ENCODE measurements around the gene SMARCA5. TPM values are rescaled to one million over a fixed set of nuclear protein-coding genes. Genes with fewer than 3 reads are reported as not detected.

Gene SMARCA5
- total RNA-seq, 4 donors from 2014 or later, result 12.3 to 44.1 (median 29.8) TPM

DNA sequence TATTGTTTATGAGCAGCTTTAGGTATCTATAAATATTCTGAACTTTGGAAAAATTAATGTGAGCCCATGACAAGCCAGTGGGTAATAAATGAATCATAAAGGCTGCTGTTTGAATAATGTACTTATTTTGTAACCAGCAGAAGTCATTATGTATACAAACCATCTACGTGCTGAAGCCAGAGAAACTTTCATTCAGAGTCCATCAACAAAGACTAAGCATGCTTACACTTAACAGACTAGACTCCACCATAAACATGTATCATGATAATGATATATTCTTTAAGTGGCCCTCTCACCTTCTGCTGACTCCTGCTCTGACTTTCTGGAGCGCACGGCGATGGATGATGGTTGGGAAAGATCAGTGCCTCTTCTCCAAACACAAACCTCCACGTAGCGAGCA lies 72.0 kb downstream of the SMARCA5 start:
- H3K36me3 ChIP-seq, result no peaks in the 10 kb centered on the region
- DNase-seq, result no peak
- intact Hi-C loops (cut with DNase I; ENCODE audit: low total_unique reads) (no loop called here), in situ Hi-C loops (cut with MboI; ENCODE audit: low pct_ligation_motif_present in 1 of 4, low pct_unique_long_range_greater_than_20kb in 1 of 4, low sequenced_read_pairs in 3 of 4) (no loop called here)
- H3K4me3 ChIP-seq, result no peak overlapping the region
- H3K9me3 ChIP-seq, result peaks cover 2 to 6% of the 10 kb centered on the region in 2 donors
- no peak overlapping the region for H3K27ac ChIP-seq
- H3K27me3 ChIP-seq, result no peaks in the 10 kb centered on the region
- WGBS, 2 donors (ENCODE audit: low coverage in 1 of 2), result 79 to 82% methylated on average over 3 to 6 of the region's 6 CpGs
- TF ChIP-seq EP300 (IDR thresholded peaks at IDR 0.05; ENCODE audit: low read depth), result no peak
- no peak for TF ChIP-seq POLR2AphosphoS5 (IDR thresholded peaks at IDR 0.05)
- TF ChIP-seq POLR2A (IDR thresholded peaks at IDR 0.05), result no peak
- TF ChIP-seq, protein P1, sequence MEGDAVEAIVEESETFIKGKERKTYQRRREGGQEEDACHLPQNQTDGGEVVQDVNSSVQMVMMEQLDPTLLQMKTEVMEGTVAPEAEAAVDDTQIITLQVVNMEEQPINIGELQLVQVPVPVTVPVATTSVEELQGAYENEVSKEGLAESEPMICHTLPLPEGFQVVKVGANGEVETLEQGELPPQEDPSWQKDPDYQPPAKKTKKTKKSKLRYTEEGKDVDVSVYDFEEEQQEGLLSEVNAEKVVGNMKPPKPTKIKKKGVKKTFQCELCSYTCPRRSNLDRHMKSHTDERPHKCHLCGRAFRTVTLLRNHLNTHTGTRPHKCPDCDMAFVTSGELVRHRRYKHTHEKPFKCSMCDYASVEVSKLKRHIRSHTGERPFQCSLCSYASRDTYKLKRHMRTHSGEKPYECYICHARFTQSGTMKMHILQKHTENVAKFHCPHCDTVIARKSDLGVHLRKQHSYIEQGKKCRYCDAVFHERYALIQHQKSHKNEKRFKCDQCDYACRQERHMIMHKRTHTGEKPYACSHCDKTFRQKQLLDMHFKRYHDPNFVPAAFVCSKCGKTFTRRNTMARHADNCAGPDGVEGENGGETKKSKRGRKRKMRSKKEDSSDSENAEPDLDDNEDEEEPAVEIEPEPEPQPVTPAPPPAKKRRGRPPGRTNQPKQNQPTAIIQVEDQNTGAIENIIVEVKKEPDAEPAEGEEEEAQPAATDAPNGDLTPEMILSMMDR (IDR thresholded peaks at IDR 0.05), result no peak
- H3K4me1 ChIP-seq, result no peaks in the 10 kb centered on the region

DNA sequence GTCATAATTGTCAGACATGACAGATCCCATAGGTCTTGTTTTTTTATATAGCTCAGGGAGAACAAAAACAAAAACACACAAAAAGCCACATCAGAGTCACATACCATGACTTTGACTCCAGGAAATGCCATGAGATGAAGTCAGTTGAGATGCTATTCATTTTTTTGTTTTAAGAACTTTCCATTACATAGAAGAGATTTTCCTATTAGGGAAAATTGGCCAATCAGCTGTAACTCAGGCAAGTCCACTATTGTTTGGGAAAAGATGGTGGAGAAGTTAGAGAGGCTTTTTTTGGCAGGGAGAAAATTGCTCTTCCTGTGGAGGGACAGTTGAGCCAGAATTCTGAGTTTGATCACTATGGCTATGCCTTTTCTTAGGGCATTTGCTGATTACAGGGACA lies 72.6 kb downstream of the SMARCA5 start:
- Histone ChIP-seq H3K4me3 (no peak overlapping the region), H3K9me3 (peaks cover 2 to 6% of the 10 kb centered on the region in 2 donors), H3K36me3 (no peaks in the 10 kb centered on the region), H3K4me1 (no peaks in the 10 kb centered on the region), H3K27ac (no peak overlapping the region), H3K27me3 (no peaks in the 10 kb centered on the region)
- DNase-seq, result no peak
- intact Hi-C loops (cut with DNase I; ENCODE audit: low total_unique reads) (no loop called here), in situ Hi-C loops (cut with MboI; ENCODE audit: low pct_ligation_motif_present in 1 of 4, low pct_unique_long_range_greater_than_20kb in 1 of 4, low sequenced_read_pairs in 3 of 4) (no loop called here)
- TF ChIP-seq, protein P1 (IDR thresholded peaks at IDR 0.05), result no peak
- TF ChIP-seq EP300 (IDR thresholded peaks at IDR 0.05; ENCODE audit: low read depth), result no peak
- no peak for TF ChIP-seq POLR2A (IDR thresholded peaks at IDR 0.05)
- TF ChIP-seq POLR2AphosphoS5 (IDR thresholded peaks at IDR 0.05), result no peak

DNA sequence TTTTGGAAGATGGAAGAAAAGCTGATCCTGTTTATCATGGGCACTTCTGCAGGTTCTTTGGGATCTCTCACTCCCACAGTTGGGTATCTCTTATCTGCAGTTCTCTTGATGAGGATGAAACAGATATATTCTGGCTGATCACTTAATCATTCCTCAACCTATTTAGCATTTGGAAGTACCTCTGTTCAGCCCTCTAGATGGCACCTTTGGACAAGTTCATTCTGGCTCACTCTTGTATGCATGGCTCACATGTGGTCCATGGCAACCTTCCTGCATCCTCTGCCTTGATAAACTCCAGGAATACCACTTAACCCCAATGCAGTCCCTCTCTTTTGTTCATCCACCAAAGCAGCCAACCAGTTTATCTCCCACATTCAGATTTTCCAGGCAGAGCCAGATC lies 74.2 kb downstream of the SMARCA5 start:
- Histone ChIP-seq H3K36me3 (no peaks in the 10 kb centered on the region), H3K27me3 (no peaks in the 10 kb centered on the region), H3K9me3 (peaks cover 2 to 6% of the 10 kb centered on the region in 2 donors), H3K4me3 (no peak overlapping the region), H3K4me1 (no peaks in the 10 kb centered on the region), H3K27ac (no peak overlapping the region)
- intact Hi-C loops (cut with DNase I; ENCODE audit: low total_unique reads), result no loop called here
- no peak for DNase-seq
- in situ Hi-C loops (cut with MboI; ENCODE audit: low pct_ligation_motif_present in 1 of 4, low pct_unique_long_range_greater_than_20kb in 1 of 4, low sequenced_read_pairs in 3 of 4), result no loop called here
- TF ChIP-seq, protein P1 (IDR thresholded peaks at IDR 0.05), result no peak
- TF ChIP-seq POLR2A (IDR thresholded peaks at IDR 0.05), result no peak
- TF ChIP-seq EP300 (IDR thresholded peaks at IDR 0.05; ENCODE audit: low read depth), result no peak
- no peak for TF ChIP-seq POLR2AphosphoS5 (IDR thresholded peaks at IDR 0.05)

DNA sequence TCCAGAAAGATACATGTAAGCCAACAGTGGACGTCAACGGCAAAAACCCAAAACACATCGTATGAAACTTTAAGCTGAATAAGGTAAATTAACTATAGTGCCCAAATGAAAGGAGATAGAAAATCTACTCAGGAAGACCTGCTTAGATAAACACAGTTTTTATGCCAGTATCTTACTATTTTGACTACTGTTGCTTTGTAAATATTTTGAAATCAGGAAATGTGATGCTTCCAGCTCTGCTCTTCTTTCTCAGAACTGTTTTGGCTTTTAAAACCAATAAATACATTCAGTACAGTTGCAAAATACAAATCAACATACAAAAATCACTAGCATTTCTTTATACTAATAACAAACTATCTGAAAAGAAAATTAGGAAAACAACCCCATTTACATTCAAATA lies 83.8 kb downstream of the SMARCA5 start:
- Histone ChIP-seq H3K4me1 (no peaks in the 10 kb centered on the region), H3K4me3 (no peak overlapping the region), H3K36me3 (no peaks in the 10 kb centered on the region), H3K9me3 (no peaks in the 10 kb centered on the region), H3K27ac (no peak overlapping the region), H3K27me3 (no peaks in the 10 kb centered on the region)
- 82 to 87% methylated on average over 3 of the region's 3 CpGs for WGBS, 2 donors (ENCODE audit: low coverage in 1 of 2)
- intact Hi-C loops (cut with DNase I; ENCODE audit: low total_unique reads), result no loop called here
- TF ChIP-seq EP300 (IDR thresholded peaks at IDR 0.05; ENCODE audit: low read depth) (no peak), POLR2A (IDR thresholded peaks at IDR 0.05) (no peak), POLR2AphosphoS5 (IDR thresholded peaks at IDR 0.05) (no peak)
- TF ChIP-seq, protein P1 (IDR thresholded peaks at IDR 0.05), result no peak
- DNase-seq, result no peak
- in situ Hi-C loops (cut with MboI; ENCODE audit: low pct_ligation_motif_present in 1 of 4, low pct_unique_long_range_greater_than_20kb in 1 of 4, low sequenced_read_pairs in 3 of 4), result no loop called here
